GM21528 (cell line): ENCODE results near the gene KRTAP6-2.

ENCODE experiments used
- ATAC-seq: cut with Tn5 transposase; IDR thresholded peaks from one replicate; pipeline ENCODE4 v1.9.1; 2021; ENCODE audit warnings: mild to moderate bottlenecking, moderate library complexity; ENCODE audit not compliant: unreplicated experiment, low FRiP score

The KRTAP6-2 gene

GRCh38 chr21:30579346-30579745 lies 19.4 kb downstream of the KRTAP6-2 start:
- ATAC-seq = no peak

- ATAC-seq = no peak
Observed at GRCh38 chr21:30577766-30578165, 20.9 kb downstream of the KRTAP6-2 start.

GRCh38 chr21:30567617-30568016 lies 31.1 kb downstream of the KRTAP6-2 start:
- ATAC-seq = no peak

- no peak for ATAC-seq
Observed at GRCh38 chr21:30563630-30564029, 35.1 kb downstream of the KRTAP6-2 start.

GRCh38 chr21:30563072-30563471 lies 35.6 kb downstream of the KRTAP6-2 start:
- no peak for ATAC-seq

GRCh38 chr21:30561957-30562356 lies 36.7 kb downstream of the KRTAP6-2 start:
- no peak for ATAC-seq

- no peak for ATAC-seq
Observed at GRCh38 chr21:30561264-30561895, 37.3 kb downstream of the KRTAP6-2 start, which contains the start of gene KRTAP19-7. TSS of gene KRTAP19-7 (minus strand) at chr21:30561314. CDS start at chr21:30561289, 25 bp downstream.

- ATAC-seq = no peak
Observed at GRCh38 chr21:30555095-30555494, 43.6 kb downstream of the KRTAP6-2 start.

- ATAC-seq = no peak
Observed at GRCh38 chr21:30552782-30553181, 45.9 kb downstream of the KRTAP6-2 start.
